Left lung (tissue), 10 donors: ENCODE data around the gene MYD88. TPM values are rescaled to one million over a fixed set of nuclear protein-coding genes. Genes with fewer than 3 reads are reported as not detected.
A peak's percentile ranks its signal among the peaks of the same experiment; 100 is the strongest.

Source experiments
- ATAC-seq: fragments of 200-7000 bp; cut with Tn5 transposase; one replicate; pipeline ENCODE4 v1.9.1; 2020; ENCODE audit warnings: moderate library complexity
- DNase-seq, 4 donors: peaks; one replicate each; pipeline ENCODE4 v3.0.0-alpha.2; 2013 to 2020
- H3K27ac ChIP-seq, 2 donors: fragments of 200-600 bp; sonication (generic) in 1 of 2; one replicate each; pipeline versions ENCODE4 v1.5.0 to v1.8.0; 2020 to 2021
- H3K27me3 ChIP-seq, 2 donors: fragments of 200-600 bp; sonication (generic) in 1 of 2; one replicate each; pipeline versions ENCODE4 v1.5.0 to v1.8.0; 2020 to 2021
- H3K36me3 ChIP-seq, 2 donors: fragments of 200-600 bp; sonication (generic) in 1 of 2; one replicate each; pipeline versions ENCODE4 v1.5.0 to v1.8.0; 2020 to 2021
- H3K4me1 ChIP-seq, 2 donors: fragments of 200-600 bp; one replicate each; pipeline ENCODE4 v1.8.0; 2021
- H3K4me3 ChIP-seq, 2 donors: fragments of 200-600 bp; sonication (generic) in 1 of 2; one replicate each; pipeline versions ENCODE4 v1.5.0 to v1.8.0; 2020 to 2021; ENCODE audit warnings: mild to moderate bottlenecking in 1 of 2
- H3K9me3 ChIP-seq, 2 donors: fragments of 200-600 bp; sonication (generic) in 1 of 2; one replicate each; pipeline versions ENCODE4 v1.5.0 to v1.8.0; 2020 to 2021
- intact Hi-C, 2 donors: fragments of 100-400 bp; cut with DNase I; formaldehyde crosslinking; loops; one replicate each; pipeline versions ENCODE4 v1.11.2 to v1.14.2; 2022
- polyA plus RNA-seq, 6 donors: library from polyadenylated mRNA; unstranded; fragments of 120-200 nt; gene quantifications; one replicate each; pipeline ENCODE4 v1.2.1, GENCODE V29; 2013; ENCODE audit not compliant: insufficient read length in 6 of 6
- total RNA-seq, 2 donors: library from RNA; stranded (reverse); fragmentation: NEBNext Ultra II Directional; extraction: Animal tissue kit (Norgen Biotek cat#: 25700); gene quantifications; one replicate each; pipeline ENCODE4 v1.2.1, GENCODE V29; 2021
- TF ChIP-seq, protein P1 (sequence below), 2 donors: fragments of 200-600 bp; sonication (generic) in 1 of 2; IDR thresholded peaks; one replicate each; pipeline versions ENCODE4 v1.5.0 to v1.8.0; 2021; ENCODE audit warnings: antibody characterized with exemption in 2 of 2
- donor health status: DM: no; HTN: yes; CAD: no.
- donor health status: DM: no; HTN: no; CAD: no.

The MYD88 gene
- total and polyA plus RNA-seq, 8 donors = 37.8 to 97.4 (median 40.9) TPM

DNA sequence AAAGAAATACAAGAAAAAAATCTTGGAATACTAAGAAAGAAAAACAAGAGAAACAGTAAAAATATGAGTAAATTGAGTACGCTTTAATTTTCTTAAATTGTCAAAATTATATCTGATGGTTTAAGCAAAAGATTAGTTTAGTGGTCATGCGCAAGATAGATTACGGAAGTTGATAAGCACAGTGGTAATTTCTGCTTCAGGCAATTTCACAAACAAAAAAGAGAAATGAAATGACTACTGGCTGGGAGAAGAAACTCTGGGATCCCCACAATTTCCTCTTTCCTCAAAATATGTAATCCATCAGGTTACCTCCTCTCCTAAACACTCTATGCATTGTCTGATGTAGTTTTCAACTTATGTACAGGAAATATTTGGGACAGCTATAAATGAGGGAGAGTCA, 9.0 kb downstream of the MYD88 start:
- Histone ChIP-seq H3K4me3 (no peak overlapping the region), H3K36me3 (peaks cover 0 to 5% of the 10 kb centered on the region in 2 donors), H3K9me3 (peaks cover 0 to 10% of the 10 kb centered on the region in 2 donors), H3K27me3 (no peaks in the 10 kb centered on the region), H3K27ac (peak overlapping the region; percentile 35 to 82), H3K4me1 (peaks cover 0 to 52% of the 10 kb centered on the region in 2 donors)
- intact Hi-C loops = no loop called here
- ATAC-seq (peak; percentile 48), DNase-seq (no peak)
- TF ChIP-seq, protein P1, sequence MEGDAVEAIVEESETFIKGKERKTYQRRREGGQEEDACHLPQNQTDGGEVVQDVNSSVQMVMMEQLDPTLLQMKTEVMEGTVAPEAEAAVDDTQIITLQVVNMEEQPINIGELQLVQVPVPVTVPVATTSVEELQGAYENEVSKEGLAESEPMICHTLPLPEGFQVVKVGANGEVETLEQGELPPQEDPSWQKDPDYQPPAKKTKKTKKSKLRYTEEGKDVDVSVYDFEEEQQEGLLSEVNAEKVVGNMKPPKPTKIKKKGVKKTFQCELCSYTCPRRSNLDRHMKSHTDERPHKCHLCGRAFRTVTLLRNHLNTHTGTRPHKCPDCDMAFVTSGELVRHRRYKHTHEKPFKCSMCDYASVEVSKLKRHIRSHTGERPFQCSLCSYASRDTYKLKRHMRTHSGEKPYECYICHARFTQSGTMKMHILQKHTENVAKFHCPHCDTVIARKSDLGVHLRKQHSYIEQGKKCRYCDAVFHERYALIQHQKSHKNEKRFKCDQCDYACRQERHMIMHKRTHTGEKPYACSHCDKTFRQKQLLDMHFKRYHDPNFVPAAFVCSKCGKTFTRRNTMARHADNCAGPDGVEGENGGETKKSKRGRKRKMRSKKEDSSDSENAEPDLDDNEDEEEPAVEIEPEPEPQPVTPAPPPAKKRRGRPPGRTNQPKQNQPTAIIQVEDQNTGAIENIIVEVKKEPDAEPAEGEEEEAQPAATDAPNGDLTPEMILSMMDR (IDR thresholded peaks at IDR 0.05) = no peak

DNA sequence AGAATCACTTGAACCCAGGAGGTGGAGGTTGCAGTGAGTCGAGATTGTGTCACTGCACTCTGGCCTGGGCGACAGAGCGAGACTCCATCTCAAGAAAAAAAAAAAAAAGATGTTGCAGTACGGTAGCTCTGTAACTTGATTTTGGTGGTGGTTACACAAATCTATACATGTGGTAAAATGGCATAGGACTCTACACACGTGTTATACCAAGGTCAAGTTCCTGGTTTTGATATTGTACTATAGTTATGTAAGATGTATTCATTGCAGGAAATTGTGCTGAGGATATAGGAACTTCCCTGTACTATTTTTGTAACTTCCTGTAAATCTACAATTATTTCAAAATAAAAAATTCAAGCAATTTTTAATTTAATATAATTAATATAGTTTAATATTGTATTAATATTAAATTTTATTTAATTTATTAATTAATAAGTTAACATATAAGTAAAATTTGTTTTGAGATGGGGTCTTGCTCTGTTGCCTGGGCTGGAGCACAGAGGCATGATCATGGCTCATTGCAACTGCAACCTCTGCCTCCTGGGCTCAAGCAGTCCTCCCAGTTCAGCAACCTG, 9.9 kb downstream of the MYD88 start:
- H3K27ac ChIP-seq = peak overlapping the region; percentile 35 to 82
- H3K9me3 ChIP-seq = peaks cover 0 to 10% of the 10 kb centered on the region in 2 donors
- TF ChIP-seq, protein P1 (IDR thresholded peaks at IDR 0.05) = no peak
- no peak for DNase-seq
- peak; percentile 37 for ATAC-seq
- H3K27me3 ChIP-seq = no peaks in the 10 kb centered on the region
- H3K4me3 ChIP-seq = no peak overlapping the region
- no peaks in the 10 kb centered on the region for H3K36me3 ChIP-seq
- intact Hi-C loops = no loop called here
- H3K4me1 ChIP-seq = peaks cover 0 to 61% of the 10 kb centered on the region in 2 donors

DNA sequence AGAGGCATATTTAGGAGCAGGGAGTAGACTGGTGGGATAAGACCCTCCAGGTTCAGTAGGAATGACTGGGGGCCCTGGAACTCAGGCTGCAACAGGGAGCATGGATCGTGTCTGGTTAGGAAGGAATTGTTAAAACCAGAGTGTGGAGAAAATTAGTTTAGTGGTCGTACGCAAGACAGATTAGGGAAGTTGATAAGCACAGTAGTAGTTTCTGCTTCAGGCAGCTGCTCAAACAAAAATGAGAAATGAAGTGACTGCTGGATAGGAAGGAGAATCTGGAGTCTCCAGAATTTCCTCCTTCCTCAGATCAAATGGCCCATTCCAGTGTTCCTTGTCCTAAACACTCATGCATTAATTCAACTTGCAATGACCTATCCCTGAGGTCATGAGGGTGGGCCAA, 11.2 kb downstream of the MYD88 start:
- TF ChIP-seq, protein P1 (IDR thresholded peaks at IDR 0.05) = no peak
- H3K27me3 ChIP-seq = no peaks in the 10 kb centered on the region
- ATAC-seq (no peak), DNase-seq (no peak)
- no peaks in the 10 kb centered on the region for H3K36me3 ChIP-seq
- peaks cover 0 to 10% of the 10 kb centered on the region in 2 donors for H3K9me3 ChIP-seq
- H3K27ac ChIP-seq = peak overlapping the region; percentile 24 to 82
- intact Hi-C loops = no loop called here
- no peak overlapping the region for H3K4me3 ChIP-seq
- peaks cover 0 to 73% of the 10 kb centered on the region in 2 donors for H3K4me1 ChIP-seq

DNA sequence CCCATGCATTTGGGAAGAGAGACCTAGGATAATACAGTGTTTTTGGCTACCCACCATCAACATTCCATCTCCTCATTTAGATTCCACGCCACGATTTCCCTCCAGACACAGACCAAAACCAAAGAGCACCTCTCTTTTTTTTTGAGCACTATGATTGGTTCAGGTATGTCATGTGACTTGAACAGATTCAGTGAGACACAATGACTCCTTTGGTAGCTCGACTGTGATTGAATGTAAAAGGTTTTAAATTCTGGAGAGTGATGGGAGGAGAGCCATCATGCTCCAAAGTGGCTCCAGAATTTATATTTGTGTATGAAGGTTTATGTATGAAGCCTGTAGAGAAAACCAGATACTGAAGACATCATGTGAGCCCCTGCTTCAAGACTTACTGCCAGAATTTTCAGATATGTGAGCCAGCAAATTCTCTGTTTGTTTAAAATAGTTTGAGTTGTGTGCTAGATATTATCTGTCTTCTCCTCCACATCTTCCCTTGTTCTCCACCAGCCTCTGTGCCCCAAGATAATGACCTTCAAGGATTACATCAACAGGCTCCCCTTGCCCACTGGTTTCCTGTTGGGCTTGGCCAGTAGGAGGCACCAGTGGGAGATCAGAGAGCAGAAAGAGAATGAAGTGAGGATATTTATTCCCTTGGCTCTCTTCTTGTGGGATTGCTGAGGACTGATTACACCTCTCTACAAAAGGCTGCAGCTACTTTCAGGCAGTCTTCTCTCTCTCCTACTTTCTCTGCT, 12.5 kb downstream of the MYD88 start:
- H3K4me3 ChIP-seq = no peak overlapping the region
- intact Hi-C loops = no loop called here
- ATAC-seq = no peak
- H3K27me3 ChIP-seq = no peaks in the 10 kb centered on the region
- peaks cover 0 to 73% of the 10 kb centered on the region in 2 donors for H3K4me1 ChIP-seq
- H3K36me3 ChIP-seq = no peaks in the 10 kb centered on the region
- TF ChIP-seq, protein P1 (IDR thresholded peaks at IDR 0.05) = no peak
- peaks cover 0 to 9% of the 10 kb centered on the region in 2 donors for H3K9me3 ChIP-seq
- no peak for DNase-seq
- H3K27ac ChIP-seq = peak overlapping the region in 1 of 2 donors; percentile 79

DNA sequence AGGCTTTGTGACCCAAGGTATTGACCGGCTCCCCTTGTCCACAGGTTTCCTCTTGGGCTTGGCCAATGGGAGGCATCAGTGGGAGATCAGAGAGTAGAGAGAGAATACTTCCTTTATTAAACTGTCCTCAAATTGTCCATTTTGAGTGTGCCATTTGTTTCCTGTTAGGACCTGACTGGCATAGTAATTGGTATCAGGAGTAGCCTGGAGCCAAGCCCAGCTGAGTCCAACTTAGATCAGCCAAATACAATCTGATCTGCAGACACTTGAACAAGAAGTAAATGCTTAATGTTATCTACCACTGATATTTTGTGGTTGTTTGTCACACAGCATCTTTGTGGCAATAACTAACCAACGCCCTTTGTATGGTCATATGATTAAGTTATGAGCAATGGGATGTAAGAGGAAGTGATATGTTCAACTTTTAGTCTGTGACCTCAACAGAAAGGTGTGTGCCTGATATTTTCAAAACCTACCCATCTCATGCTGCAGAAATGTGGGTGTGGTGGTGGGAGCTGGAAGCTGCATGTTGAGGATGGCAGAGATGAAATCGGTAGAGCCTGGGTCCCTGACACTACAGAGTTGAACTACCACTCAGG, 13.3 kb downstream of the MYD88 start:
- peaks cover 0 to 3% of the 10 kb centered on the region in 2 donors for H3K9me3 ChIP-seq
- peaks cover 0 to 73% of the 10 kb centered on the region in 2 donors for H3K4me1 ChIP-seq
- H3K27me3 ChIP-seq = no peaks in the 10 kb centered on the region
- H3K36me3 ChIP-seq = no peaks in the 10 kb centered on the region
- ATAC-seq (peak; percentile 13), DNase-seq (no peak)
- H3K27ac ChIP-seq = peak overlapping the region in 1 of 2 donors; percentile 79
- TF ChIP-seq, protein P1 (IDR thresholded peaks at IDR 0.05) = no peak
- no peak overlapping the region for H3K4me3 ChIP-seq
- intact Hi-C loops = no loop called here
